ENCODE results near the gene TTC29.

GRCh38 chr4:146975527-146975926, 29.9 kb upstream of the TTC29 start:
- no peak for TF ChIP-seq POLR2A (IDR thresholded peaks at IDR 0.05)
- TF ChIP-seq, protein P1, sequence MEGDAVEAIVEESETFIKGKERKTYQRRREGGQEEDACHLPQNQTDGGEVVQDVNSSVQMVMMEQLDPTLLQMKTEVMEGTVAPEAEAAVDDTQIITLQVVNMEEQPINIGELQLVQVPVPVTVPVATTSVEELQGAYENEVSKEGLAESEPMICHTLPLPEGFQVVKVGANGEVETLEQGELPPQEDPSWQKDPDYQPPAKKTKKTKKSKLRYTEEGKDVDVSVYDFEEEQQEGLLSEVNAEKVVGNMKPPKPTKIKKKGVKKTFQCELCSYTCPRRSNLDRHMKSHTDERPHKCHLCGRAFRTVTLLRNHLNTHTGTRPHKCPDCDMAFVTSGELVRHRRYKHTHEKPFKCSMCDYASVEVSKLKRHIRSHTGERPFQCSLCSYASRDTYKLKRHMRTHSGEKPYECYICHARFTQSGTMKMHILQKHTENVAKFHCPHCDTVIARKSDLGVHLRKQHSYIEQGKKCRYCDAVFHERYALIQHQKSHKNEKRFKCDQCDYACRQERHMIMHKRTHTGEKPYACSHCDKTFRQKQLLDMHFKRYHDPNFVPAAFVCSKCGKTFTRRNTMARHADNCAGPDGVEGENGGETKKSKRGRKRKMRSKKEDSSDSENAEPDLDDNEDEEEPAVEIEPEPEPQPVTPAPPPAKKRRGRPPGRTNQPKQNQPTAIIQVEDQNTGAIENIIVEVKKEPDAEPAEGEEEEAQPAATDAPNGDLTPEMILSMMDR (IDR thresholded peaks at IDR 0.05): no peak
